GM18520 (cell line): ENCODE results near the gene HIF1A.

Experiments used
- ATAC-seq: cut with Tn5 transposase; IDR thresholded peaks from one replicate; pipeline ENCODE4 v1.9.1; 2021; ENCODE audit not compliant: unreplicated experiment

HIF1A gene

DNA sequence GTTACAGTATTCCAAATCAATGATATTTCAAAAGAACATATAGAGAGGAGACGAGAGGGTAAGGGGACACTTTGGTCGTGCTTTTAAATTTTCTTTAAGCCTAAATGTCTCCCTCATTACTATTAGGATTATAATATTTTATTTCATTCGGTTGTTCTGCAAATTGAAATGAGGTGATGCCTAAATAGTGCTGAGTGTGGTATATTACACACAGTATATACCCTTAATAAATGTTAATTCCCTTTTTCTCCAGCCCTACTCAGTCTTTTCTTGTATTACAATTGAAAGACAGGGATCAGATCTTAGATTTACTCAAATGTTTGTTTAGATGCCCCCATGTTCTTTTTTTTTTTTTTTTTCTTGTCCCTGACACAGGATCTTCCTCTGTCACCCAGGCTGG lies 74.6 kb downstream of the HIF1A start:
- ATAC-seq = no peak

DNA sequence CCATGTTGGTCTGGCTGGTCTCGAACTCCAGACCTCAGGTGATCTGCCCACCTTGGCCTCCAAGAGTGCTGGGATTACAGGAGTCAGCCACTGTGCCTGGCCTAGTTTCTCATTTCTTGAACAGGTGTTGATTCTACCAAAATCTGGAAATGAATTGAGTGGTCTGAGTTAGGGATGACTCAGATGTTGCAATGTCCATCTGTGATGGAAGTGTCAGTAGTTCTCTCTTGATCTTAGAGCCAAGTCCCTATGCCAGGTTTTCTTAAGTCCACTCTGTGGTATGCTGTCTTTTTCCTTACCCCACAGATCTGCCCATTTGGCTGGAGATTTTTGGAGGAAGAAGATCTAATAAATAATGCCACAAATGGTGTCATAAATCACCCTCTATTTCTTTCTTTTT lies 79.5 kb downstream of the HIF1A start:
- ATAC-seq = no peak

GRCh38 chr14:61780125-61780524 lies 84.8 kb downstream of the HIF1A start:
- ATAC-seq = no peak

DNA sequence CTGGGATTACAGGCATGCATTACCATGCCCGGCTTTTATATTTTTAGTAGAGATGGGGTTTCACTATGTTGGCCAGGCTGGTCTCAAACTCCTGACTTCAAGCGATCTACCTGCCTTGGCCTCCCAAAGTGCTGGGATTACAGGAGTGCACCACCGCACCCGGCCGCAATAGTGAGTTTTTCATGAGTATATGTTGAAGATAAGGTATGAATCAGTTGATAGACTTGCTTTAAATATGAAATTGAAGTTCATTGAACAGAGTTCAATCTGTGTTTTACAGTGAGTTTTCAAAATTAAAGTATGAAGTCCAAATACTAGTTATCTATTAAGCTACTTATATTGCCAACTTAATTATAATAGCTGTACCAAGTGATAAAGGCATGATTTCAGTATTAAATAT lies 102.0 kb downstream of the HIF1A start:
- no peak for ATAC-seq
